ENCODE measurements around the gene SPEN. TPM values are rescaled to one million over a fixed set of nuclear protein-coding genes. Genes with fewer than 3 reads are reported as not detected.

The SPEN gene
- total and polyA plus RNA-seq, 4 donors = 10.7 to 82.3 (median 36.8) TPM

DNA sequence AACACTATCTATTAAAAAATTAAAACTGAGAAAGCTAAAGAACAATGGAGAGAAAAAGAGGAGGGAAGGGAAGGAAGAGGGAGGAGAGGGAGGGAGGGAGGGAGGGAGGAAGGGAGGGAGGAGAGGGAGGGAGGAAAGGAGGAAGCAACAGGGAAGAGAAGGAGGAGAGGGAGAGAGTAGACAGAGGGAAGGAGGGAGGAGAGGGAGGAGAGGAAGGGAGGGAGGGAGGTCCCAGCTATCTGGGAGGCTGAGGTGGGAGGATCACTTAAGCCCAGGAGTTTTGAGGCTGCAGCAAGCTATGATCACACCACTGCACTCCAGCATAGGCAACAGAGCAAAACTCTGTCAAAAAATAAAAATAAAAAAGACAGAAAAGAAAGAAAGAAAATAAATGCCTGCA, 111.9 kb downstream of the SPEN start:
- Histone ChIP-seq H3K36me3 (ENCODE audit: control insufficient read depth in 4 of 4, insufficient read depth in 4 of 4, low read length in 4 of 4) (peaks cover 0 to 5% (median 1%) of the 10 kb centered on the region in 4 donors), H3K4me1 (ENCODE audit: control insufficient read depth in 5 of 5, insufficient read depth in 5 of 5, low read length in 5 of 5) (peaks cover 0 to 16% (median under 1%) of the 10 kb centered on the region in 5 donors), H3K27ac (ENCODE audit: low read depth in 1 of 2, low read length in 1 of 2) (no peak overlapping the region), H3K9ac (ENCODE audit: insufficient read depth in 1 of 2, low read length in 2 of 2) (no peak overlapping the region), H3K4me3 (no peak overlapping the region), H3K27me3 (ENCODE audit: control insufficient read depth in 3 of 3, insufficient read depth in 3 of 3, low read length in 2 of 3) (no peaks in the 10 kb centered on the region), H3K9me3 (ENCODE audit: control insufficient read depth in 4 of 4, insufficient read depth in 3 of 4, low read length in 3 of 4) (no peaks in the 10 kb centered on the region)
- TF ChIP-seq CTCF (IDR thresholded peaks at IDR 0.05; ENCODE audit: control extremely low read depth, extremely low read depth) = no peak
- ATAC-seq (ENCODE audit: insufficient read depth, low FRiP score) (no peak), DNase-seq (no peak)

DNA sequence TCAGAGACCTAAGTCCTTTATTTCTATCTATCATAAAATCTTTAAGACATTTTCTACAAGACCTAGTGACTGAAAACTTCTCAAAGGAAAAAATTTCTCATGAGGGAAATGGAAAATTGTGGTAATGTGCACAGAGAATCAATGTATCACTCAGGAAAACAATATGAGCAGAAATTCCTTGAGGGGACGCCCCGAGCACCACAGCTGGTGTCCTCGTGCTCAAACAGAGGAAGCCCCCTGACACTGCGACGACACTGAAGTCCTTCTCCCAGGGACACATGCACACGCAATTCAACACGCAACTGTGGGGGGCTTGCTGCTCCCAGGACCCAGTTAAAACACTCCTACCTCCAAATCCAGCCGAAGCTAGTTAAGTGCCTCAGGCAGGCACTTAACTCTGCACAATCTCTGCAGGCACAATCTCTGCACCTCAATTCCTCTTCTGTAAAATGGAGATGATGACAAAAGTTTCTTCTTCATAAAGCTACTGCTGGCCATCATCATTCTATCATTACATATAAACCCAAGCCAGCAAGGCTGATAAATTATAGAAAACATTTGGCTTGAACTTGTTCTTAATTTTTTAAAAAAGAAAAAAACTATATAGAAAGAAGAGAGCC, 112.4 kb downstream of the SPEN start:
- H3K9ac ChIP-seq (ENCODE audit: insufficient read depth in 1 of 2, low read length in 2 of 2) = no peak overlapping the region
- H3K4me1 ChIP-seq (ENCODE audit: control insufficient read depth in 5 of 5, insufficient read depth in 5 of 5, low read length in 5 of 5) = peaks cover 0 to 13% (median 0%) of the 10 kb centered on the region in 5 donors
- H3K27me3 ChIP-seq (ENCODE audit: control insufficient read depth in 3 of 3, insufficient read depth in 3 of 3, low read length in 2 of 3) = no peaks in the 10 kb centered on the region
- no peaks in the 10 kb centered on the region for H3K9me3 ChIP-seq (ENCODE audit: control insufficient read depth in 4 of 4, insufficient read depth in 3 of 4, low read length in 3 of 4)
- ATAC-seq (ENCODE audit: insufficient read depth, low FRiP score) = no peak
- H3K27ac ChIP-seq (ENCODE audit: low read depth in 1 of 2, low read length in 1 of 2) = no peak overlapping the region
- no peak overlapping the region for H3K4me3 ChIP-seq
- WGBS, 2 donors = 90 to 93% methylated on average over 8 of the region's 8 CpGs
- peaks cover 0 to 5% (median 2%) of the 10 kb centered on the region in 4 donors for H3K36me3 ChIP-seq (ENCODE audit: control insufficient read depth in 4 of 4, insufficient read depth in 4 of 4, low read length in 4 of 4)
- no peak for TF ChIP-seq CTCF (IDR thresholded peaks at IDR 0.05; ENCODE audit: control extremely low read depth, extremely low read depth)
- DNase-seq = no peak

- H3K4me3 ChIP-seq = no peak overlapping the region
- 91 to 98% methylated on average over 5 of the region's 5 CpGs for WGBS, 2 donors
- ATAC-seq (ENCODE audit: insufficient read depth, low FRiP score) (no peak), DNase-seq (no peak)
- H3K9ac ChIP-seq (ENCODE audit: insufficient read depth in 1 of 2, low read length in 2 of 2) = no peak overlapping the region
- H3K9me3 ChIP-seq (ENCODE audit: control insufficient read depth in 4 of 4, insufficient read depth in 3 of 4, low read length in 3 of 4) = no peaks in the 10 kb centered on the region
- no peak overlapping the region for H3K27ac ChIP-seq (ENCODE audit: low read depth in 1 of 2, low read length in 1 of 2)
- no peaks in the 10 kb centered on the region for H3K27me3 ChIP-seq (ENCODE audit: control insufficient read depth in 3 of 3, insufficient read depth in 3 of 3, low read length in 2 of 3)
- peaks cover 0 to 5% (median 2%) of the 10 kb centered on the region in 4 donors for H3K36me3 ChIP-seq (ENCODE audit: control insufficient read depth in 4 of 4, insufficient read depth in 4 of 4, low read length in 4 of 4)
- no peak for TF ChIP-seq CTCF (IDR thresholded peaks at IDR 0.05; ENCODE audit: control extremely low read depth, extremely low read depth)
- peaks cover 0 to 15% (median 0%) of the 10 kb centered on the region in 5 donors for H3K4me1 ChIP-seq (ENCODE audit: control insufficient read depth in 5 of 5, insufficient read depth in 5 of 5, low read length in 5 of 5)
Measured at GRCh38 chr1:15960808-15961207, 113.3 kb downstream of the SPEN start.

DNA sequence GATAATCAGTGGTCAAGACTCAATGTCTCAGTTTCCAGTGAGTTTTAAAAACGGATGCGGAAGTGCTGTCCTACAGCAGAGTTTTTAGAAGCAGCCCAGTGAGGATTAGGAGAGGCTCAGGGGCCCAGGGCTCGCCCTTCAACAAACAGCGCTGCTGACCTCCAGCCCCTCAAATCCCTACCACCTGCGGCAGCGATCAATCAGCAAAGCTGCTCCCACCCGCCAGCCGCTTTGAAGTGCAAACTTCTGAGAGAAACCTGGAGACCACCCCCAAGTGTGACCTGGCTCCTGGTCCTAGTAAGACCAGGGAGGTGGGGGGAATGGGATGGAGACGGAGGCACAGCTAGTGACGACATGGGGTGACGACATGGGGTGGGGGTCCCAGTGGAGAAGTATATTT, 114.0 kb downstream of the SPEN start:
- ATAC-seq (ENCODE audit: insufficient read depth, low FRiP score) = no peak
- no peak for TF ChIP-seq CTCF (IDR thresholded peaks at IDR 0.05; ENCODE audit: control extremely low read depth, extremely low read depth)
- no peak overlapping the region for H3K4me3 ChIP-seq
- peaks cover 0 to 18% (median 0%) of the 10 kb centered on the region in 5 donors for H3K4me1 ChIP-seq (ENCODE audit: control insufficient read depth in 5 of 5, insufficient read depth in 5 of 5, low read length in 5 of 5)
- H3K9me3 ChIP-seq (ENCODE audit: control insufficient read depth in 4 of 4, insufficient read depth in 3 of 4, low read length in 3 of 4) = no peaks in the 10 kb centered on the region
- WGBS, 2 donors = 91 to 93% methylated on average over 11 of the region's 11 CpGs
- no peak for DNase-seq
- no peak overlapping the region for H3K27ac ChIP-seq (ENCODE audit: low read depth in 1 of 2, low read length in 1 of 2)
- no peaks in the 10 kb centered on the region for H3K27me3 ChIP-seq (ENCODE audit: control insufficient read depth in 3 of 3, insufficient read depth in 3 of 3, low read length in 2 of 3)
- H3K36me3 ChIP-seq (ENCODE audit: control insufficient read depth in 4 of 4, insufficient read depth in 4 of 4, low read length in 4 of 4) = peaks cover 0 to 4% (median 1%) of the 10 kb centered on the region in 4 donors
- H3K9ac ChIP-seq (ENCODE audit: insufficient read depth in 1 of 2, low read length in 2 of 2) = no peak overlapping the region

Measured in lung (tissue), 12 donors.